Kasumi-1 (cell line): ENCODE measurements around the gene SARM1.
"Not testable (repeated sequence)": the region's sequence is repeated elsewhere in the genome, so short reads cannot be mapped to it uniquely, and the experiment has no call there.

Experiments used
- DNase-seq, 2 experiments: peaks; one replicate each; lab custom pipeline; 2025; lab: John Stamatoyannopoulos, UW

SARM1 gene

DNA sequence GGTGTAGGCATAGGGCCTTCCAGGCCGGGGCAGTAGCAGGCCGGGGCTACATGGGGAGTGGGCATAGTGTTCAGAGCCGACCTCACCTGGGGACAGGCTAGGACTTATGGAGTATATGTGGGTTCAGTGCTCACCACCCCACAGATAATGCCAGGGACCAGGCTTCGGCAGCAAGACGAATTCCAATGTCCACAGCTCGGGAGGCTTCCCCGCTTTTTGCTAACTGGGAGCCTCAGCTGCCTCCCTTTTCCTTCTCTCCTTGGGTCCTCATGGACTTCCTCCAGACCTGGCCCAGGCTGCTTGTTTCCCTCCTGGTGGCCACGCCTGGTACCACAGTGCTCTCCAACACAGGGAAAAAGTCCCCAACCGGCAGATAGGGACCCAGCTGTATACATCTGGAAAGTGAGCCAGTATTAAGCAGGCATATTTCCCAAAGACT is 54.6 kb downstream of the SARM1 start:
- no peak for DNase-seq

DNA sequence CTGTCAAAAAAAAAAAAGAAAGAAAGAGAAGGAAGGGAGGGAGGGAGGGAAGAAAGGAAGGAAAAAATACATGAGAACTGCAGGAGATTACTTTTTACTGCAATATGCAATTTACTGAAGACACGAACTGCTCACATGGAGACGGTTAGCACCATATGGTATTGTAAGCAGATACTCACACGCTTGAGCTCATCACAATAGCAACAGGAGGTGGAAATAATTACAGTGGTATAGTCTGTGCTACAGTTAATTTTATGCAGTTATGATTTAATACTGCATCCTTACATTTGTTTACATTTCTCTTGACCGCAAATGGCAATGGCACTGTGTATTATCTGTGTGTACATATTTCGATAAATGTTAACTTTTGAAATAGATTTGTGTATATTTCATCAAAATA is 55.9 kb downstream of the SARM1 start:
- no peak for DNase-seq

DNA sequence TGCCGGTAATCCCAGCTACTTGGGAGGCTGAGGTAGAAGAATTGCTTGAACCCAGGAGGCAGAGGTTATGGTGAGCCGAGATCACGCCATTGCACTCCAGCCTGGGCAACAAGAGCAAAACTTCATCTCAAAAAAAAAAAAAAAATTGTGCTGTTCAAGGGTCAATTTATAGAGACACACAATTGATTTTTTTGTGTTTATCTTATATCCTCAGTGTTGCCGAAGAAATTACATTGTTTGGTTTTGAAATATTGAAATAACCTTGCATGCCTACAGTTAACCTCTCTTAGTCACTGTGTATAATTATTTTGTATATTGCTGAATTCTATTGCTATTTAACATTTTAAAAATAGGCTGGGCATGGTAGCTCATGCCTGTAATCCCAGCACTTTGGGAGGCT is 56.5 kb downstream of the SARM1 start:
- DNase-seq, result not testable (repeated sequence)

DNA sequence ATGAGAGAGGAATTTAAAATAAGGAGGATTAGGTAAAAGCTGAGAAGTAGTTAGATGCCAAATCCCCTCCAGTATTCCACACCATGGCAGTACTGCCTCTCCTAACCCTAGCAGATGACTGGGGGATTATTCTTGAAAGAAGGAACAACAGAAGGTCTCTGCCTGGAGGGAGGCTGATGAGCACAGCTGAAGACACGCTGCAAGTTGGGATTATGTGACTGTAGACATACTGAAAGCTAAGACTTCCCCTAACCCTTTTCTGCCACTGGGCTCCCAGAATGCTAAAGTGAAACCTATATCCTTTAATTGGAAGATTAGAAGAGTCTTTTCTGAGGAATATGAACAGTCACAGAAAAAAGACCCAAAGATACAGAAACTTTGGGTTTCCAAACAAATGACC is 62.2 kb downstream of the SARM1 start:
- DNase-seq, result no peak

DNA sequence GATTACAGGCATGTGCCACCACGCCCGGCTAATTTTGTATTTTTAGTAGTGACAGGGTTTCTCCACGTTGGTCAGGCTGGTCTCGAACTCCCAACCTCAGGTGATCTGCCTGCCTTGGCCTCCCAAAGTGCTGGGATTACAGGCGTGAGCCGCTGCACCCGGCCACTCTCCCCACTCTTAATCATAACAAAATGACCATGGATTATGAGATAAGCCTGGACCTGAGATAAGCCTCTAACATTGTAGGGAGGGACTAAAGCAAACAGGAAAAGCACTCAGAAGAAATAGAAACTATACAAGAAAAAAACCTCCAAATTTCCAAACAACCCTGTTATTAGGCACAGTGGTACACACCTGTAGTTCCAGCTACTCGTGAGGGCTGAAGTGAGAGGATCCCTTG is 62.8 kb downstream of the SARM1 start:
- not testable (repeated sequence) for DNase-seq

DNA sequence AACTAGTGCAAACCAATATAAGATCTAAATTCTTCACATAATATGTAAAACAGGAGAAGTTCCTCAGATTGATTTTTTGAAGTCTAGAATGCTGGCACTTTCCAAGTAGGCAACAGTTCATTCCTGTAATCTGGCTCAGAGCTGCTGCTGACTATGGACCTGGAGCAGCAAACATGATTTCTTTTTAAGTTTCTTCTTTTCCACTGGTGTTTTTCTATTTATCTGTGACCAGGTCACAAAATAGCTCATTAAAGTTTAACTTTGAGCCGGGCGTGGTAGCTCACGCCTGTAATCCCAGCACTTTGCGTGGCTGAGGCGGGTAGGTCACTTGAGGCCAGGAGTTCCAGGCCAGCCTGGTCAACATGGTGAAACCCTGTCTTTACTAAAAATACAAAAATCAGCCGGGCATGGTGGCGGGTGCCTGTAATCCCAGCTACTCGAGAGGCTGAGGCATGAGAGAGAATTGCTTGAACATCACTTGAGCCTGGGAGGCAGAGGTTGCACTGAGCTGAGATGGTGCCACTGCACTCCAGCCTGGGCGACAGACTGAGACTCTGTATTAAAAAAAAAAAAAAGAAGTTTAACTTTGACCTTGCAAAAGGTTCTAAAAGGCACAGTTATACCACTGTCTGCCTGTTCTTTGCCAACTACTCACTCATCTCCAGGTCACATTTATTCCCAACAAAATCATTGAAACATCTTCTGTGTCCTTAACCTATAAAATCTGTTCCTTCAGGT is 72.6 kb downstream of the SARM1 start:
- no peak for DNase-seq

DNA sequence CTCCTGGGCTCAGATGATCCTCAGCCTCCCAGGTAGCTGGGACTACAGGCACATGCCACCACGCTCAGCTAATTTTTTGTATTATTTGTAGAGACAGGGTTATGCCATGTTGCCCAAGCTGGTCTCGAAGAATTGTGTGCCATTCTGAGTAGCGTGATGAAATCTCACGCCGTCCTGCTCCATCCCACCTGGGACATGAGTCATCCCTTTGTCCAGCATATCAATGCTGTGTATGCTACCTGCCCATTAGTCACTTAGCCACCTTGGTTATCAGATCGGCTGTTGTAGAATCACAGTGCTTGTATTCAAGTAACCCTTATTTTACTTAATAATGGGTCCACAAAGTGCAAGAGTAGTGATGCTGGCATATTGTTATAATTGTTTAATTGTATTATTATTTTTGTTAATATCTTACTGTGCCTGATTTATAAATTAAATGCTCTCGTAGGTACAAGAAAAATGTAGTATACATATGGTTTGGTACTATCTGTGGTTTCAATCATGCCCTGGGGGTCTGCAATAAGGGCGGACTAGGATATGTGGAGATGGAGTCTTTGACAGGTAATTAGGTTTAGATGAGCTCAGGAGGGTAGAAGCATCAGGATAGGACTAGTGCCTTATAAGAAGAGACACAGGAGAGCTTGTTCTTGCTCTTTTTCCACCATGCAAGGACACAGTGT is 75.4 kb downstream of the SARM1 start:
- DNase-seq, result no peak

DNA sequence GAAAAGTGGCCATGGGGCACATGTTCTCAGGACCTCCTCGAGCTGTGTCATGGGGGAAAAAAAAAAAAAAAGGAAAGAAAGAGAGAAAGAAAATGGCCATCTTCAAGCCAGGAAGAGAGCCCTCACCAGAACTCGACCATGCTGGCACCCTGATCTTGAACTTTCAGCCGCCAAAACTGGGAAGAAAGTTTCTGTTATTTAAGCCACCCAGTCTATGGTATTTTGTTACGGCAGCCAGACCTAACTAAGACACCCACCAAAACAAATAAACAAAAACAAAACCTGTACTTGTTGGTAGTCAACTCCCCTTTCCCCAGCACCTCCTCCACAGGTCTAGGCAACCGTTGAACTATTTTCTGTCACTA is 75.9 kb downstream of the SARM1 start:
- no peak for DNase-seq

DNA sequence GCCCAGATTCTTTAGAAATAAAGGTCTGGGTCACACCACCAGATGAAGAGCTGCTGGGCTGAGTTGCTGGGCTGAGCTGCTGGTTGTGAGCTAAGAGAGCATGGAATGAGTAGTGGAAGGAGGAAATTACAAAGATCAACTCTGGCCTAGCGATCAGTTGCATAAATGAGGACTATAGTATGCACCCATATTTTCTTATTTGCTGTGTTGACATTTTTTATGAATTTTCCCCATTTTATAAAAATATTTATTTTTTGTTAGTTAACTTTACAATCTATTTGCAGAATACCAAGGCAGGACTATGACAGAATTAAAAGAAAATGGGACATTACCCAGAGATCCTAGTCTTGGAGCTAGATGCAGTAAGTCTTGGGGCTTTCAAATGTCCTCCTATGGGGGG is 78.4 kb downstream of the SARM1 start:
- no peak for DNase-seq
